Panc1 (cell line): Measurements from ENCODE around the gene RUFY1. TPM values are rescaled to one million over a fixed set of nuclear protein-coding genes. Genes with fewer than 3 reads are reported as not detected.

Experiments used
- ATAC-seq: fragments of 200-7000 bp; cut with Tn5 transposase; 2 replicates; pipeline ENCODE4 v1.9.1; 2020; ENCODE audit warnings: mild to moderate bottlenecking, moderate library complexity
- BruUV-seq: library from RNA; stranded (reverse); fragments of 400-500 nt; replicated peaks from 2 replicates; lab custom pipeline; 2021; lab: Mats Ljungman, UMichigan
- CTCF ChIA-PET: fragments of 300-600 bp; sonication (Branson Sonifier 250); formaldehyde crosslinking; loops from one replicate; lab custom pipeline; 2022; ENCODE audit warnings: antibody characterized with exemption; lab: Charles Lee
- POLR2A ChIA-PET: fragments of 300-600 bp; sonication (Branson Sonifier 250); formaldehyde crosslinking; loops from one replicate; lab custom pipeline; 2022; ENCODE audit warnings: antibody characterized with exemption; lab: Charles Lee
- DNase-seq: peaks from one replicate; pipeline ENCODE4 v3.0.0-alpha.2; 2010; ENCODE audit warnings: low read depth, low spot score
- H3K27ac ChIP-seq: 2 replicates; pipeline ENCODE4 v1.5.1; 2011; ENCODE audit warnings: mild to moderate bottlenecking, low read length, inconsistent platforms
- H3K27me3 ChIP-seq: fragments of 200-500 bp; sonication (Bioruptor generic); 2 replicates; pipeline ENCODE4 v1.6.0; 2014; ENCODE audit warnings: low read length, inconsistent platforms; ENCODE audit not compliant: control insufficient read depth, insufficient read depth
- H3K36me3 ChIP-seq: fragments of 200-500 bp; sonication (Bioruptor generic); 2 replicates; pipeline ENCODE4 v1.5.1; 2014; ENCODE audit warnings: inconsistent platforms, mild to moderate bottlenecking, low read length, moderate library complexity; ENCODE audit not compliant: control insufficient read depth, insufficient read depth
- H3K4me1 ChIP-seq: 2 replicates; pipeline ENCODE4 v1.5.1; 2011; ENCODE audit warnings: inconsistent platforms, mild to moderate bottlenecking, low read length, moderate library complexity; ENCODE audit not compliant: control insufficient read depth, insufficient read depth
- H3K4me3 ChIP-seq, 2 experiments: 2 replicates each; pipeline ENCODE4 v1.5.1; 2011 to 2012; ENCODE audit warnings: low read depth in 2 of 2, low read length in 2 of 2, mild to moderate bottlenecking in 2 of 2, inconsistent platforms in 1 of 2, moderate library complexity in 1 of 2
- H3K9me3 ChIP-seq: fragments of 200-500 bp; sonication (Bioruptor generic); 2 replicates; pipeline ENCODE4 v1.5.1; 2014; ENCODE audit warnings: low read depth, mild to moderate bottlenecking, inconsistent platforms, low read length, moderate library complexity; ENCODE audit not compliant: control insufficient read depth, insufficient read depth
- POLR2AphosphoS5 ChIP-seq: IDR thresholded peaks from 2 replicates; pipeline ENCODE4 v1.6.1; 2012; ENCODE audit warnings: mild to moderate bottlenecking, low read depth, low read length, moderate library complexity
- SIN3A ChIP-seq: IDR thresholded peaks from 2 replicates; pipeline ENCODE4 v1.6.1; 2012; ENCODE audit warnings: low read depth, mild to moderate bottlenecking, low read length, moderate library complexity, borderline replicate concordance; ENCODE audit not compliant: insufficient read depth
- TCF7L2 ChIP-seq: IDR thresholded peaks from 2 replicates; pipeline ENCODE4 v1.6.1; 2011; ENCODE audit warnings: mild to moderate bottlenecking, low read depth, low read length, inconsistent platforms
- in situ Hi-C: cut with HindIII; loops from 2 replicates; pipeline ENCODE4 v1.10.0; 2016; ENCODE audit warnings: low sequenced_read_pairs, low pct_unique_long_range_greater_than_20kb
- intact Hi-C: fragments of 100-400 bp; cut with micrococcal nuclease; formaldehyde crosslinking; loops from one replicate; pipeline ENCODE4 v1.10.0; 2022; ENCODE audit not compliant: unreplicated experiment
- total RNA-seq: library from RNA; stranded (reverse); gene quantifications from one replicate; pipeline ENCODE4 v1.2.1, GENCODE V29; 2021; ENCODE audit not compliant: unreplicated experiment
- TF ChIP-seq, protein P1 (sequence below), 2 experiments: IDR thresholded peaks; 2 replicates each; pipeline ENCODE4 v1.6.1; 2011 to 2012; ENCODE audit warnings: low read depth in 2 of 2, control low read depth in 1 of 2, low read length in 1 of 2, mild to moderate bottlenecking in 1 of 2, moderate library complexity in 1 of 2; ENCODE audit not compliant: insufficient read depth in 1 of 2
- TF ChIP-seq, protein P2 (sequence below): fragments of 450-650 bp; IDR thresholded peaks from 2 replicates; pipeline ENCODE4 v1.5.1; 2017; ENCODE audit warnings: mild to moderate bottlenecking

Gene RUFY1
- total RNA-seq, 1 experiment from 2014 or later, result 66.3 TPM

DNA sequence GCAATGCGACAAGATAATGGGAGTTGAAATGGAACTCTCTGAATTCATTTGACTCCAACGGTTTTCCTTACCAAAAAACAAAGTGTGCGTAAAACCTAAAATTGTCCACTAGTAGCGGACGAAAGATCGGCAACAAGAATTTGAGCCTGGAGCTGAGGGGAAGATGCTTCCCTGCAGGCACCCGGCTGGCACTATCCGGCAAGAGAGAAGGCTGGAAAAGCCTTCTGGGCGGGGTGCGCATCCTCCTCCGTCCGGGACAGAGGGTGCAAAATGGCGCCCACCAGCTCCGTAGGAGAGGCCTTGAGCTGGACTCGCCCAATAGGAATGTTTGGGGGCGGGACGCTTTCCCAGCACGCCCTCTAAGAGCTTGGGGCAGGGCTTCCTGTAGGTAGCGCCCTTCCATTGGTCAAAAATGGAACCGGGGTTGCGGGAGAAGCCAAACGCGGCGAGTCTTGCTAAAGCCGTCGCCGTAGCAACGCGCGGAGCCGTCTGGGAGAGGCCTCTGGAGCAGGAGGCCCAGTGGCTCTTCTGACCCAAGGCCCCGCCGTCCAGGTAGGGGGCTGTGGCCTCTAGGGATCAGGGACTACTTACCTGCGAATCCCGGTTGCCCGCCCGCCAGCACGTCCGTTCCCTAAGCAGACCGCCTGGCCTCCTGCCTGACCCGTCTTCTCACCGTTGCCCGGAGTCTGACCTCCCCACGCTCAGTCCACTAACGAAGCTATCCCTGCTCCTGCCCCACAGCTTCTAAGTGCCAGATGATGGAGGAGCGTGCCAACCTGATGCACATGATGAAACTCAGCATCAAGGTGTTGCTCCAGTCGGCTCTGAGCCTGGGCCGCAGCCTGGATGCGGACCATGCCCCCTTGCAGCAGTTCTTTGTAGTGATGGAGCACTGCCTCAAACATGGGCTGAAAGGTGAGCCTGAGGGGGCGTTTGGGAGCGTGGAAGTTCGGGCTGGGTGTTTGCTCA is 9.2 kb downstream of the RUFY1 start:
- CTCF ChIA-PET, result no interaction called here
- TF ChIP-seq, protein P1, sequence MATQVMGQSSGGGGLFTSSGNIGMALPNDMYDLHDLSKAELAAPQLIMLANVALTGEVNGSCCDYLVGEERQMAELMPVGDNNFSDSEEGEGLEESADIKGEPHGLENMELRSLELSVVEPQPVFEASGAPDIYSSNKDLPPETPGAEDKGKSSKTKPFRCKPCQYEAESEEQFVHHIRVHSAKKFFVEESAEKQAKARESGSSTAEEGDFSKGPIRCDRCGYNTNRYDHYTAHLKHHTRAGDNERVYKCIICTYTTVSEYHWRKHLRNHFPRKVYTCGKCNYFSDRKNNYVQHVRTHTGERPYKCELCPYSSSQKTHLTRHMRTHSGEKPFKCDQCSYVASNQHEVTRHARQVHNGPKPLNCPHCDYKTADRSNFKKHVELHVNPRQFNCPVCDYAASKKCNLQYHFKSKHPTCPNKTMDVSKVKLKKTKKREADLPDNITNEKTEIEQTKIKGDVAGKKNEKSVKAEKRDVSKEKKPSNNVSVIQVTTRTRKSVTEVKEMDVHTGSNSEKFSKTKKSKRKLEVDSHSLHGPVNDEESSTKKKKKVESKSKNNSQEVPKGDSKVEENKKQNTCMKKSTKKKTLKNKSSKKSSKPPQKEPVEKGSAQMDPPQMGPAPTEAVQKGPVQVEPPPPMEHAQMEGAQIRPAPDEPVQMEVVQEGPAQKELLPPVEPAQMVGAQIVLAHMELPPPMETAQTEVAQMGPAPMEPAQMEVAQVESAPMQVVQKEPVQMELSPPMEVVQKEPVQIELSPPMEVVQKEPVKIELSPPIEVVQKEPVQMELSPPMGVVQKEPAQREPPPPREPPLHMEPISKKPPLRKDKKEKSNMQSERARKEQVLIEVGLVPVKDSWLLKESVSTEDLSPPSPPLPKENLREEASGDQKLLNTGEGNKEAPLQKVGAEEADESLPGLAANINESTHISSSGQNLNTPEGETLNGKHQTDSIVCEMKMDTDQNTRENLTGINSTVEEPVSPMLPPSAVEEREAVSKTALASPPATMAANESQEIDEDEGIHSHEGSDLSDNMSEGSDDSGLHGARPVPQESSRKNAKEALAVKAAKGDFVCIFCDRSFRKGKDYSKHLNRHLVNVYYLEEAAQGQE (IDR thresholded peaks at IDR 0.05; ENCODE audit: insufficient read depth in 1 of 2, low read depth in 2 of 2, low read length in 1 of 2), result no peak
- no peak for TF ChIP-seq TCF7L2
- TF ChIP-seq, protein P2, sequence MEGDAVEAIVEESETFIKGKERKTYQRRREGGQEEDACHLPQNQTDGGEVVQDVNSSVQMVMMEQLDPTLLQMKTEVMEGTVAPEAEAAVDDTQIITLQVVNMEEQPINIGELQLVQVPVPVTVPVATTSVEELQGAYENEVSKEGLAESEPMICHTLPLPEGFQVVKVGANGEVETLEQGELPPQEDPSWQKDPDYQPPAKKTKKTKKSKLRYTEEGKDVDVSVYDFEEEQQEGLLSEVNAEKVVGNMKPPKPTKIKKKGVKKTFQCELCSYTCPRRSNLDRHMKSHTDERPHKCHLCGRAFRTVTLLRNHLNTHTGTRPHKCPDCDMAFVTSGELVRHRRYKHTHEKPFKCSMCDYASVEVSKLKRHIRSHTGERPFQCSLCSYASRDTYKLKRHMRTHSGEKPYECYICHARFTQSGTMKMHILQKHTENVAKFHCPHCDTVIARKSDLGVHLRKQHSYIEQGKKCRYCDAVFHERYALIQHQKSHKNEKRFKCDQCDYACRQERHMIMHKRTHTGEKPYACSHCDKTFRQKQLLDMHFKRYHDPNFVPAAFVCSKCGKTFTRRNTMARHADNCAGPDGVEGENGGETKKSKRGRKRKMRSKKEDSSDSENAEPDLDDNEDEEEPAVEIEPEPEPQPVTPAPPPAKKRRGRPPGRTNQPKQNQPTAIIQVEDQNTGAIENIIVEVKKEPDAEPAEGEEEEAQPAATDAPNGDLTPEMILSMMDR, result no peak
- peak; percentile 73; the same call in 1 of the 2 replicates for TF ChIP-seq SIN3A
- peak; percentile 97 for TF ChIP-seq POLR2AphosphoS5
- ATAC-seq (peak; percentile 100), DNase-seq (peak; percentile 94)
- Histone ChIP-seq H3K9me3 (no peaks in the 10 kb centered on the region), H3K36me3 (peaks cover 14% of the 10 kb centered on the region), H3K27me3 (no peaks in the 10 kb centered on the region), H3K27ac (peak overlapping the region; percentile 99), H3K4me3 (peak overlapping the region; percentile 96 to 98), H3K4me1 (peaks cover 9% of the 10 kb centered on the region; the same call in 1 of the 2 replicates)
- BruUV-seq, result no TSS peak
- intact Hi-C loops, result no loop called here
- POLR2A ChIA-PET, result interaction anchor here (0.7 to 0.9 kb wide), 3 partner anchors 9 to 64 kb away, joined by 3 to 7 read pairs (median 3); partner anchors contain the start of genes HNRNPH1 and RUFY1
- in situ Hi-C loops, result no loop called here

DNA sequence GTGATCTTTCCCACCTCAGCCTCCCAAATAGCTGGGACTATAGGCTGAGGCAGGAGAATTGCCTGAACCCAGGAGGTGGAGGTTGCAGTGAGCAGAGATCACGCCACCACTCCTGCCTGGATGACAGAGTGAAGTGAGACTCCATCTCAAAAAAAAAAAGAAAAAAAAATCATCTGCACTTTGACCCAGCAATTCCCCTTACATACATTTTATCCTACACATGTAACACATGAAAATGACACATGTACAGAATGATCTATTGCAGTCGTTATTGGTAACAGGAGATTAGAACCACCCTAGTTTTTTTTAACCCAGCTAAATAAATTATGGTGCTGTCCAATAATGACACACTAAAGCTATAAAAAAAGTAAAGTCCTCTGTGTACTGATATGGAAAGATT is 14.2 kb downstream of the RUFY1 start:
- ATAC-seq (no peak), DNase-seq (no peak)
- H3K27ac ChIP-seq, result no peak overlapping the region
- no peaks in the 10 kb centered on the region for H3K9me3 ChIP-seq
- BruUV-seq, result no TSS peak
- in situ Hi-C loops (no loop called here), intact Hi-C loops (no loop called here)
- ChIA-PET POLR2A (no interaction called here), CTCF (no interaction called here)
- H3K4me1 ChIP-seq, result peaks cover 4% of the 10 kb centered on the region; the same call in 1 of the 2 replicates
- H3K36me3 ChIP-seq, result peaks cover 28% of the 10 kb centered on the region
- TF ChIP-seq POLR2AphosphoS5 (no peak), SIN3A (no peak), TCF7L2 (no peak)
- TF ChIP-seq, protein P1 (IDR thresholded peaks at IDR 0.05; ENCODE audit: insufficient read depth in 1 of 2, low read depth in 2 of 2, low read length in 1 of 2), result no peak
- TF ChIP-seq, protein P2, result no peak
- H3K4me3 ChIP-seq, result no peak overlapping the region
- H3K27me3 ChIP-seq, result no peaks in the 10 kb centered on the region
